ENCODE data around the gene BRD7.

Gene BRD7

GRCh38 chr16:50306287-50306686 lies 62.5 kb downstream of the BRD7 start:
- DNase-seq (ENCODE audit: extremely low read depth, low read depth) = no peak
- no peak for TF ChIP-seq CTCF (IDR thresholded peaks at IDR 0.05; ENCODE audit: low read depth, low read length)

- TF ChIP-seq CTCF (IDR thresholded peaks at IDR 0.05; ENCODE audit: low read depth, low read length) = no peak
- no peak for DNase-seq (ENCODE audit: extremely low read depth, low read depth)
These were observed 63.2 kb downstream of the BRD7 start for GRCh38 chr16:50305441-50306061.

- no peak for DNase-seq (ENCODE audit: extremely low read depth, low read depth)
- TF ChIP-seq CTCF (IDR thresholded peaks at IDR 0.05; ENCODE audit: low read depth, low read length) = no peak
These were observed 64.0 kb downstream of the BRD7 start for GRCh38 chr16:50304467-50305440.

GRCh38 chr16:50303605-50304466 lies 65.0 kb downstream of the BRD7 start:
- DNase-seq (ENCODE audit: extremely low read depth, low read depth) = no peak
- TF ChIP-seq CTCF (IDR thresholded peaks at IDR 0.05; ENCODE audit: low read depth, low read length) = no peak

GRCh38 chr16:50303041-50303604 lies 65.7 kb downstream of the BRD7 start:
- DNase-seq (ENCODE audit: extremely low read depth, low read depth) = no peak
- no peak for TF ChIP-seq CTCF (IDR thresholded peaks at IDR 0.05; ENCODE audit: low read depth, low read length)

- TF ChIP-seq CTCF (IDR thresholded peaks at IDR 0.05; ENCODE audit: low read depth, low read length) = no peak
- DNase-seq (ENCODE audit: extremely low read depth, low read depth) = no peak
These were observed 66.2 kb downstream of the BRD7 start for GRCh38 chr16:50302472-50303005.
